Inferior parietal cortex (tissue), 1 donor: ENCODE data around the gene SHOX.
"Not testable (repeated sequence)": the region's sequence is repeated elsewhere in the genome, so short reads cannot be mapped to it uniquely, and the experiment has no call there.

Experiments
- DNase-seq: peaks from one replicate; pipeline ENCODE4 v3.0.0-alpha.2; 2016; ENCODE audit errors: extremely low spot score

SHOX gene

GRCh38 chrX:621705-622503, 8.7 kb upstream of the SHOX start:
- DNase-seq: no peak

GRCh38 chrX:622802-623201, 7.8 kb upstream of the SHOX start:
- not testable (repeated sequence) for DNase-seq

GRCh38 chrX:623268-623598, 7.4 kb upstream of the SHOX start:
- no peak for DNase-seq

- no peak for DNase-seq
Observed at GRCh38 chrX:623599-624315, 6.8 kb upstream of the SHOX start.

- no peak for DNase-seq
Observed at GRCh38 chrX:625137-625691, 5.4 kb upstream of the SHOX start.

- not testable (repeated sequence) for DNase-seq
Observed at GRCh38 chrX:626047-626446, 4.5 kb upstream of the SHOX start.

- no peak for DNase-seq
Observed at GRCh38 chrX:626745-627509, 3.7 kb upstream of the SHOX start.

GRCh38 chrX:627510-627981, 3.0 kb upstream of the SHOX start:
- DNase-seq: no peak

- DNase-seq: no peak
Observed at GRCh38 chrX:627995-628394, 2.6 kb upstream of the SHOX start.

- no peak for DNase-seq
Observed at GRCh38 chrX:629230-630006, 1.2 kb upstream of the SHOX start.

GRCh38 chrX:630007-630611, 482 bp upstream of the SHOX start:
- no peak for DNase-seq

GRCh38 chrX:631802-632365, 1.3 kb downstream of the SHOX start:
- DNase-seq: no peak

GRCh38 chrX:632366-633042, 1.9 kb downstream of the SHOX start:
- DNase-seq: no peak

- no peak for DNase-seq
Observed at GRCh38 chrX:633043-633984, 2.7 kb downstream of the SHOX start.

- DNase-seq: no peak
Observed at GRCh38 chrX:633985-634958, 3.7 kb downstream of the SHOX start.

- no peak for DNase-seq
Observed at GRCh38 chrX:635428-636090, 5.0 kb downstream of the SHOX start.

GRCh38 chrX:636981-637659, 6.5 kb downstream of the SHOX start:
- DNase-seq: no peak
